ENCODE results near the gene ASXL2.

The ASXL2 gene

GRCh38 chr2:25797620-25798488 lies 80.4 kb downstream of the ASXL2 start:
- DNase-seq = no peak

- no peak for DNase-seq
Observed at GRCh38 chr2:25794544-25795276, 83.6 kb downstream of the ASXL2 start.

- no peak for DNase-seq
Observed at GRCh38 chr2:25790074-25790790, 88.1 kb downstream of the ASXL2 start.

- DNase-seq = no peak
Observed at GRCh38 chr2:25788457-25788856, 89.8 kb downstream of the ASXL2 start.

- no peak for DNase-seq
Observed at GRCh38 chr2:25787020-25787419, 91.3 kb downstream of the ASXL2 start.

GRCh38 chr2:25784404-25784803 lies 93.9 kb downstream of the ASXL2 start:
- DNase-seq = no peak

- DNase-seq = no peak
Observed at GRCh38 chr2:25777077-25777476, 101.2 kb downstream of the ASXL2 start.

- no peak for DNase-seq
Observed at GRCh38 chr2:25772078-25772477, 106.2 kb downstream of the ASXL2 start.

GRCh38 chr2:25763575-25763974 lies 114.7 kb downstream of the ASXL2 start:
- no peak for DNase-seq

- no peak for DNase-seq
Observed at GRCh38 chr2:25760297-25760696, 118.0 kb downstream of the ASXL2 start.

- DNase-seq = no peak
Observed at GRCh38 chr2:25758348-25758747, 119.9 kb downstream of the ASXL2 start.

GRCh38 chr2:25757906-25758305 lies 120.4 kb downstream of the ASXL2 start:
- no peak for DNase-seq

GRCh38 chr2:25756536-25756935 lies 121.8 kb downstream of the ASXL2 start:
- no peak for DNase-seq

- DNase-seq = no peak
Observed at GRCh38 chr2:25749676-25750075, 128.6 kb downstream of the ASXL2 start.

- no peak for DNase-seq
Observed at GRCh38 chr2:25744055-25744454, 134.2 kb downstream of the ASXL2 start.

GRCh38 chr2:25743132-25743830 lies 135.0 kb downstream of the ASXL2 start:
- DNase-seq = no peak

GRCh38 chr2:25742501-25742900 lies 135.8 kb downstream of the ASXL2 start:
- no peak for DNase-seq

GRCh38 chr2:25740810-25741381 lies 137.4 kb downstream of the ASXL2 start:
- no peak for DNase-seq

GRCh38 chr2:25738383-25739343 lies 139.6 kb downstream of the ASXL2 start:
- DNase-seq = no peak

GRCh38 chr2:25736899-25737515 lies 141.3 kb downstream of the ASXL2 start:
- no peak for DNase-seq

- DNase-seq = no peak
Observed at GRCh38 chr2:25735835-25736234, 142.5 kb downstream of the ASXL2 start.
